HEK293 (cell line): Measurements from ENCODE around the gene SOX2.

ENCODE experiments used
- CTCF ChIP-seq: fragments of 450-650 bp; formaldehyde crosslinking; IDR thresholded peaks from 2 replicates; pipeline ENCODE4 v1.5.1; 2016; ENCODE audit warnings: missing biosample characterization, missing genetic modification characterization
- HOXA7 ChIP-seq: sonication (generic); formaldehyde crosslinking; IDR thresholded peaks from 2 replicates; pipeline ENCODE4 v1.8.1; 2022; ENCODE audit warnings: missing genetic modification reagents, borderline replicate concordance
- SCRT2 ChIP-seq: fragments of 450-650 bp; formaldehyde crosslinking; IDR thresholded peaks from 2 replicates; pipeline ENCODE4 v1.5.1; 2016; ENCODE audit warnings: missing biosample characterization, missing genetic modification characterization
- ZBTB17 ChIP-seq: fragments of 450-650 bp; formaldehyde crosslinking; IDR thresholded peaks from 2 replicates; pipeline ENCODE4 v1.5.1; 2016; ENCODE audit warnings: missing biosample characterization, missing genetic modification characterization
- ZNF24 ChIP-seq: fragments of 450-650 bp; formaldehyde crosslinking; IDR thresholded peaks from 2 replicates; pipeline ENCODE4 v1.5.1; 2016; ENCODE audit warnings: missing biosample characterization, missing genetic modification characterization
- ZNF274 ChIP-seq, 2 experiments: fragments of 200-500 bp in 1 of 2; fragments of 450-650 bp in 1 of 2; sonication (Bioruptor generic) in 1 of 2; formaldehyde crosslinking in 1 of 2; IDR thresholded peaks; 2 replicates each; pipeline versions ENCODE4 v1.5.1 to v1.6.1; 2014 to 2016; ENCODE audit warnings: borderline replicate concordance in 1 of 2, inconsistent platforms in 1 of 2, low read length in 1 of 2, missing biosample characterization in 1 of 2, missing genetic modification characterization in 1 of 2
- ZNF585B ChIP-seq: fragments of 450-650 bp; formaldehyde crosslinking; IDR thresholded peaks from 2 replicates; pipeline ENCODE4 v1.5.1; 2016; ENCODE audit warnings: missing biosample characterization, missing genetic modification characterization
- ZSCAN5A ChIP-seq: fragments of 450-650 bp; formaldehyde crosslinking; IDR thresholded peaks from 2 replicates; pipeline ENCODE4 v1.5.1; 2016; ENCODE audit warnings: missing biosample characterization, missing genetic modification characterization

GRCh38 chr3:181696626-181697230 lies 15.0 kb upstream of the SOX2 start:
- TF ChIP-seq HOXA7 (CRISPR knock-in tag) (no peak), CTCF (tag by site-specific recombination) (no peak), ZBTB17 (tag by site-specific recombination) (no peak), ZNF274 (IDR thresholded peaks at IDR 0.05; ENCODE audit: low read length) (no peak), ZNF274 (tag by site-specific recombination; IDR thresholded peaks at IDR 0.05; ENCODE audit: borderline replicate concordance) (no peak), ZNF24 (tag by site-specific recombination) (no peak), ZSCAN5A (tag by site-specific recombination) (no peak), SCRT2 (tag by site-specific recombination) (no peak), ZNF585B (no peak)
